HepG2 (cell line): ENCODE data around the gene NFILZ. TPM values are rescaled to one million over a fixed set of nuclear protein-coding genes. Genes with fewer than 3 reads are reported as not detected.

Source experiments
- BORCS8-MEF2B ChIP-seq: sonication (generic); formaldehyde crosslinking; IDR thresholded peaks from 2 replicates; pipeline ENCODE4 v1.8.0; 2022; ENCODE audit warnings: mild to moderate bottlenecking, missing genetic modification reagents
- GLMP ChIP-seq: sonication (generic); formaldehyde crosslinking; IDR thresholded peaks from 2 replicates; pipeline ENCODE4 v1.9.0; 2021; ENCODE audit warnings: missing genetic modification reagents, mild to moderate bottlenecking, borderline replicate concordance
- HMGXB3 ChIP-seq: sonication (generic); formaldehyde crosslinking; IDR thresholded peaks from 2 replicates; pipeline ENCODE4 v1.4.0; 2020; ENCODE audit warnings: missing genetic modification reagents, borderline replicate concordance
- HOMEZ ChIP-seq: IDR thresholded peaks from 2 replicates; pipeline ENCODE4 v1.6.1; 2016; ENCODE audit warnings: low read depth
- KDM5A ChIP-seq: fragments of 200-600 bp; sonication (generic); IDR thresholded peaks from 2 replicates; pipeline ENCODE4 v1.7.0; 2018; ENCODE audit warnings: antibody characterized with exemption, mild to moderate bottlenecking, low read length, borderline replicate concordance
- TFE3 ChIP-seq: IDR thresholded peaks from 2 replicates; pipeline ENCODE4 v1.6.1; 2016
- ZFYVE20 ChIP-seq: sonication (generic); formaldehyde crosslinking; IDR thresholded peaks from 2 replicates; pipeline ENCODE4 v1.8.0; 2023; ENCODE audit warnings: low read depth, mild to moderate bottlenecking, moderate library complexity, missing genetic modification reagents, borderline replicate concordance
- ZKSCAN8 ChIP-seq: IDR thresholded peaks from 2 replicates; pipeline ENCODE4 v1.6.1; 2016; ENCODE audit warnings: borderline replicate concordance, missing genetic modification reagents, missing compliant biosample characterization
- ZNF274 ChIP-seq: sonication (generic); formaldehyde crosslinking; IDR thresholded peaks from 2 replicates; pipeline ENCODE4 v1.5.1; 2020; ENCODE audit warnings: mild to moderate bottlenecking, missing genetic modification reagents
- polyA plus RNA-seq, 8 experiments: library from polyadenylated mRNA; depleted of rRNA in 3 of 8; stranded (reverse) in 7 of 8; unstranded in 1 of 8; fragments of >200 nt; fragmentation: Illumina TruSeq in 4 of 8; extraction: Trizol in 4 of 8; gene quantifications; 2 replicates each; pipeline versions ENCODE4 v1.2.1 to v1.2.3, GENCODE V29; 2011 to 2016; ENCODE audit warnings: low read depth in 4 of 8, missing spikeins in 1 of 8, mixed read lengths in 1 of 8; ENCODE audit not compliant: insufficient read depth in 1 of 8
- total RNA-seq, 5 experiments: library from RNA; depleted of rRNA; stranded (reverse); fragments of >200 nt; fragmentation: Illumina TruSeq; extraction: Trizol; gene quantifications; 2 replicates each; pipeline ENCODE4 v1.2.3, GENCODE V29; 2016; ENCODE audit warnings: low read depth in 1 of 5
- TF ChIP-seq, protein P1 (sequence below): IDR thresholded peaks from 2 replicates; pipeline ENCODE4 v1.6.1; 2016; ENCODE audit warnings: low read depth, missing genetic modification reagents, missing compliant biosample characterization

Gene NFILZ
- total and polyA plus RNA-seq, 2 of the 13 experiments (the other 11 are each of a cell fraction or from before 2014, with no cell fraction given): not detected

- TF ChIP-seq HMGXB3: no peak
- no peak for TF ChIP-seq GLMP (CRISPR knock-in tag)
- TF ChIP-seq KDM5A: no peak
- peak; percentile 36; the same call in 1 of the 2 replicates for TF ChIP-seq BORCS8-MEF2B (CRISPR knock-in tag)
- no peak for TF ChIP-seq ZNF274 (CRISPR knock-in tag)
- no peak for TF ChIP-seq ZFYVE20 (CRISPR knock-in tag)
- TF ChIP-seq, protein P1, sequence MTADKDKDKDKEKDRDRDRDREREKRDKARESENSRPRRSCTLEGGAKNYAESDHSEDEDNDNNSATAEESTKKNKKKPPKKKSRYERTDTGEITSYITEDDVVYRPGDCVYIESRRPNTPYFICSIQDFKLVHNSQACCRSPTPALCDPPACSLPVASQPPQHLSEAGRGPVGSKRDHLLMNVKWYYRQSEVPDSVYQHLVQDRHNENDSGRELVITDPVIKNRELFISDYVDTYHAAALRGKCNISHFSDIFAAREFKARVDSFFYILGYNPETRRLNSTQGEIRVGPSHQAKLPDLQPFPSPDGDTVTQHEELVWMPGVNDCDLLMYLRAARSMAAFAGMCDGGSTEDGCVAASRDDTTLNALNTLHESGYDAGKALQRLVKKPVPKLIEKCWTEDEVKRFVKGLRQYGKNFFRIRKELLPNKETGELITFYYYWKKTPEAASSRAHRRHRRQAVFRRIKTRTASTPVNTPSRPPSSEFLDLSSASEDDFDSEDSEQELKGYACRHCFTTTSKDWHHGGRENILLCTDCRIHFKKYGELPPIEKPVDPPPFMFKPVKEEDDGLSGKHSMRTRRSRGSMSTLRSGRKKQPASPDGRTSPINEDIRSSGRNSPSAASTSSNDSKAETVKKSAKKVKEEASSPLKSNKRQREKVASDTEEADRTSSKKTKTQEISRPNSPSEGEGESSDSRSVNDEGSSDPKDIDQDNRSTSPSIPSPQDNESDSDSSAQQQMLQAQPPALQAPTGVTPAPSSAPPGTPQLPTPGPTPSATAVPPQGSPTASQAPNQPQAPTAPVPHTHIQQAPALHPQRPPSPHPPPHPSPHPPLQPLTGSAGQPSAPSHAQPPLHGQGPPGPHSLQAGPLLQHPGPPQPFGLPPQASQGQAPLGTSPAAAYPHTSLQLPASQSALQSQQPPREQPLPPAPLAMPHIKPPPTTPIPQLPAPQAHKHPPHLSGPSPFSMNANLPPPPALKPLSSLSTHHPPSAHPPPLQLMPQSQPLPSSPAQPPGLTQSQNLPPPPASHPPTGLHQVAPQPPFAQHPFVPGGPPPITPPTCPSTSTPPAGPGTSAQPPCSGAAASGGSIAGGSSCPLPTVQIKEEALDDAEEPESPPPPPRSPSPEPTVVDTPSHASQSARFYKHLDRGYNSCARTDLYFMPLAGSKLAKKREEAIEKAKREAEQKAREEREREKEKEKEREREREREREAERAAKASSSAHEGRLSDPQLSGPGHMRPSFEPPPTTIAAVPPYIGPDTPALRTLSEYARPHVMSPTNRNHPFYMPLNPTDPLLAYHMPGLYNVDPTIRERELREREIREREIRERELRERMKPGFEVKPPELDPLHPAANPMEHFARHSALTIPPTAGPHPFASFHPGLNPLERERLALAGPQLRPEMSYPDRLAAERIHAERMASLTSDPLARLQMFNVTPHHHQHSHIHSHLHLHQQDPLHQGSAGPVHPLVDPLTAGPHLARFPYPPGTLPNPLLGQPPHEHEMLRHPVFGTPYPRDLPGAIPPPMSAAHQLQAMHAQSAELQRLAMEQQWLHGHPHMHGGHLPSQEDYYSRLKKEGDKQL (CRISPR knock-in tag): 0 out of 2 replicates have a peak, but pooled peaks have one; percentile 11
- TF ChIP-seq ZKSCAN8: peak; percentile 34; the same call in 1 of the 2 replicates
- TF ChIP-seq HOMEZ (CRISPR knock-in tag): peak; percentile 50; the same call in 1 of the 2 replicates
- no peak for TF ChIP-seq TFE3 (CRISPR knock-in tag)
Observed at GRCh38 chr19:8640402-8641004, 10.1 kb downstream of the NFILZ start (continued).
